Activated CD4-positive, alpha-beta T cell treated with anti-CD3 and anti-CD28 coated beads, Interleukin-2, amount 10 ng/mL, durations not matched to agents 24 days and 14 days (primary cell): Measurements from ENCODE around the gene ZNF500. TPM values are rescaled to one million over a fixed set of nuclear protein-coding genes. Genes with fewer than 3 reads are reported as not detected.

ENCODE experiments used
- DNase-seq: peaks from one replicate; pipeline ENCODE4 v3.0.0; 2022
- H3K27ac Mint-ChIP-seq: one replicate; pipeline ENCODE4 v1.8.0; 2022; ENCODE audit warnings: mild to moderate bottlenecking, mixed read lengths
- H3K27me3 Mint-ChIP-seq: one replicate; pipeline ENCODE4 v1.8.0; 2022; ENCODE audit warnings: mixed read lengths
- H3K36me3 Mint-ChIP-seq: one replicate; pipeline ENCODE4 v1.8.0; 2022; ENCODE audit warnings: low read depth, mild to moderate bottlenecking, mixed read lengths
- H3K4me1 Mint-ChIP-seq: one replicate; pipeline ENCODE4 v1.8.0; 2021; ENCODE audit warnings: mixed read lengths
- H3K4me3 Mint-ChIP-seq: one replicate; pipeline ENCODE4 v1.8.0; 2022; ENCODE audit warnings: mild to moderate bottlenecking, moderate library complexity, mixed read lengths
- H3K9me3 Mint-ChIP-seq: one replicate; pipeline ENCODE4 v1.8.0; 2021; ENCODE audit warnings: mixed read lengths
- intact Hi-C: fragments of 100-400 bp; cut with micrococcal nuclease; formaldehyde crosslinking; loops from one replicate; pipeline ENCODE4 v1.15.1; 2023
- total RNA-seq: library from RNA; stranded (reverse); gene quantifications from 2 replicates; pipeline ENCODE4 v1.2.3, GENCODE V29; 2022

Gene ZNF500
- total RNA-seq, 1 donor from 2014 or later = 16.1 TPM

DNA sequence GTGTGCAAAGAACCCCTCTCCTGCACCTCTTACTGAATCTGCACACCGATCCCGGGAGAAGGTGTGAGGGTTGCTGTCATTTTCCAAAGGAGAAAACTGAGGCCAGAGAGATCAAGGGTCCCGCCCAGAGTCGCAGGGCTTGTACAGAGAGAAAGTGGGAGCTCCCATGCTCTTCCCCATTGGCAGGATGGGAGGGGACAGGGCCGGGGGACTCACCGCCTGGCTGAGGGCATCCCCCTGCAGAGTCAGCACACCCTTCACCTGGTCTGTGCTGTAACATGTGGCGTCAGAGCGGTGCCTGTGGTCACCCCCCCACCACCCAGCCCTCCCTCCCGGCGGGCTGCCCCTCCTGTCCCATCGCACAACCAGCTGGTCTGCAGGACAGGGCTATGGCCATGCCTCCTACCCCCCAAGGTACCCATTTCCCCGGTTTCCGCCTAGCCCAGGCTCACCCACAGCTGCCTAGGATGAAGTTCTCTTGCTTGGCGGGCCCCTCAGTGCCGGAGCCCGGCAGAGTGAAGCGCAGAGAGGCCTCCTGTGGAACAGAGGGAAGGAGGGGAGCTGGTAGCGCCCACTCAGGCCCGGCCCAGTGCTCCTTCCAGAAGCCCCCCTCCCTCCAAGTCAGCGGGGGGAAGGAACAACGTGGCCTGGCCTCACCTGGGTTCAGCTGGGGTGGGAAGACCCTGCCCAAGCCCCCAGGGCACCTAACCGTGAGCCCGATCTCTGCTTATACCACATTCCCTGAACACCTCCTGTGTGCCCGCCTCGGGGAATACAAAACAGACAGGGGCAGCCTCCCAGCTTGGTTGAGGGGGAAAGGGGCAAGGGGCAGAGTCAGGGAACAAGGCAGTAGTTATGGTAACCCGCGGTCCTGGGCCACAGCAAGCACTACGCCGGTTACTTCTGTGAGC, 34.3 kb upstream of the ZNF500 start:
- Mint-ChIP-seq H3K4me1 (peaks cover 7% of the 10 kb centered on the region), H3K27ac (no peak overlapping the region), H3K27me3 (no peaks in the 10 kb centered on the region), H3K4me3 (peak overlapping the region; percentile 83), H3K36me3 (peaks cover 16% of the 10 kb centered on the region), H3K9me3 (no peaks in the 10 kb centered on the region)
- DNase-seq = no peak
- intact Hi-C loops = no loop called here

DNA sequence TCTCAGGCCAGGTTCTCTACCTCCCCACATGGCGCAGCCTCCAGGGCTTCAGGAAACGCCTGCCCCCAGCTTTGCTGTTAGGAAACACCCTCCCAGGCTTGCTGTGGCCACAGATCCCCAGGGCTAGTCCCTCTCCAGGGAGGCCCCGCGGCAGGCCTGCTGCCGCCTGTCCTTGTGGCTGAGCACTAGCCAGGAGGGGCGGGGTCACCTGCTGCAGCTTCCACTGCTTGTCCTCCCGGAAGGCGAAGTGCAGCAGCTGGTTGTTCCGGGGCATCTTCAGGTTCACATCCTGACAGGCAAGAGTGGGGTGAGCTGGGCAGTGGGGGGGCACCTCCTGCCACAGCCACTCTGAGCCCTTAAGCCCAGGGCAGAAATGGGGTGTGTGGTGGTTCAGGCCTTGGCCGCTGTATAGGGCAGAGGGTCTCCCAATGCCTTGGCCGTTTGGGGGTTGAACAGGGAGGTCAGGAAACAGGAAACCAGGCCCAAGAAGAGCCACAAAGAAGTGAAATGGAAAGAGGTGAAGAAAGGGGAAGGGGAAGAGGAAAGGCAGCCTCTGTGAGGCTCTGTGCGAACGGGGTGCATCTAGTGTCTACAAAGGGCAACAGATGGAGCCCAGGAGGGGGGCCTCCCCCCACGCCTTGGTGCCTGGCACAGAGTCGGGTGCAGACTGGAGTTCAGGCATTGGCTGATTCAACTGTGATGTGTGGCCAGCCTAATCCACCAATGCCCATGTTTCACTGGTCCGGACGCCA, 33.5 kb upstream of the ZNF500 start:
- Mint-ChIP-seq H3K4me1 (peaks cover 7% of the 10 kb centered on the region), H3K27ac (no peak overlapping the region), H3K27me3 (no peaks in the 10 kb centered on the region), H3K4me3 (peak overlapping the region; percentile 6), H3K36me3 (peaks cover 14% of the 10 kb centered on the region), H3K9me3 (no peaks in the 10 kb centered on the region)
- intact Hi-C loops = no loop called here
- peak; percentile 66 for DNase-seq

- Mint-ChIP-seq H3K27ac (no peak overlapping the region), H3K36me3 (peaks cover 5% of the 10 kb centered on the region), H3K4me3 (peak overlapping the region; percentile 30), H3K27me3 (no peaks in the 10 kb centered on the region), H3K4me1 (peaks cover 7% of the 10 kb centered on the region), H3K9me3 (no peaks in the 10 kb centered on the region)
- intact Hi-C loops = no loop called here
- no peak for DNase-seq
Observed at GRCh38 chr16:4799171-4799855, 32.4 kb upstream of the ZNF500 start.

DNA sequence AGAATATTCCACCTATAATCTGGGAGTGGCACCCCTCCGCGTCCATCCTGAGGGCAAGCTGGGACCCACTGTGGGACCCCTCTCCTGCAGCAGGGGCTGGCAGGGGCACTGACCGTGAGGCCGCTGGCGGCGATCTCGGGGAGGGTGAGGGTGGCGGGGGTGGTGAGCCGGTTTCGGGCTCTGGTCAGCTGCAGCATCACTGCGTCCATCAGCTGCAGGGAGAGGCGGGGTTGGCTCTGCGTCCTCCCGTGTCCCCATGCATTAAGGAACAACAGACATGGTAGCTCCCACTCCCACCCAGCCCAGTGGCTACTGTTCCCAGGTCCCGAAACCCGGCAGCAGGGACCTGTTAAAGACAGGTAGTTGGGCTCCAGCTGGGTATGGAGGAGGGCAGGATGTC, 31.5 kb upstream of the ZNF500 start:
- intact Hi-C loops = no loop called here
- Mint-ChIP-seq H3K27ac (no peak overlapping the region), H3K4me1 (peaks cover 3% of the 10 kb centered on the region), H3K9me3 (no peaks in the 10 kb centered on the region), H3K36me3 (no peaks in the 10 kb centered on the region), H3K4me3 (no peak overlapping the region), H3K27me3 (no peaks in the 10 kb centered on the region)
- DNase-seq = no peak

DNA sequence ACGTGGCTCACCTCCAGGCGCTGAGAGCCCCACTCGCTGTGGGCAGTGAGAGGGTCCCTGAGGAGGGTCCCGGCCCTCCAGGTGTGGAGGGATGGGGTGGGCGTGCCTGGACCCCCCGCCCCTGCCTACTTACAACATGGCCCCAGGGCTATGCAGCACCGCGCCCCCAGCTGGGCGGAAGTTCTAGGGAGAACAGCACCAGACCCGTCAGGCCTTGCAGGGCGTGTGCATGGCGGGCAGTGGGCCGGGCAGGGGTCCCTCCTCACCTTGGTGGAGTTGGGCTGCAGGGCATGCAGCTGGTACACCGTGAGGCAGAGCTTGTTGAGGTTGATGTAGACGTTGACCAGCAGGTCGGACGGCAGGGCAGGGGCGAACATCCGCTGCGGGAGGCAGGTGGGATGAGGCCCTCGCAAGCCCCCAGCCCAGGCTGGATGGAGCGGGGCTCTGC, 30.9 kb upstream of the ZNF500 start:
- intact Hi-C loops = no loop called here
- H3K4me1 Mint-ChIP-seq = peaks cover 2% of the 10 kb centered on the region

GRCh38 chr16:4796982-4797804, 30.2 kb upstream of the ZNF500 start:
- Mint-ChIP-seq H3K4me1 (peaks cover 2% of the 10 kb centered on the region), H3K36me3 (no peaks in the 10 kb centered on the region), H3K4me3 (no peak overlapping the region), H3K27me3 (no peaks in the 10 kb centered on the region), H3K9me3 (no peaks in the 10 kb centered on the region), H3K27ac (no peak overlapping the region)
- DNase-seq = no peak
- intact Hi-C loops = no loop called here

More for the DNA sequence above, 30.9 kb upstream of the ZNF500 start:
- Mint-ChIP-seq H3K27me3 (no peaks in the 10 kb centered on the region), H3K9me3 (no peaks in the 10 kb centered on the region), H3K36me3 (no peaks in the 10 kb centered on the region), H3K27ac (no peak overlapping the region), H3K4me3 (no peak overlapping the region)
- DNase-seq = no peak

DNA sequence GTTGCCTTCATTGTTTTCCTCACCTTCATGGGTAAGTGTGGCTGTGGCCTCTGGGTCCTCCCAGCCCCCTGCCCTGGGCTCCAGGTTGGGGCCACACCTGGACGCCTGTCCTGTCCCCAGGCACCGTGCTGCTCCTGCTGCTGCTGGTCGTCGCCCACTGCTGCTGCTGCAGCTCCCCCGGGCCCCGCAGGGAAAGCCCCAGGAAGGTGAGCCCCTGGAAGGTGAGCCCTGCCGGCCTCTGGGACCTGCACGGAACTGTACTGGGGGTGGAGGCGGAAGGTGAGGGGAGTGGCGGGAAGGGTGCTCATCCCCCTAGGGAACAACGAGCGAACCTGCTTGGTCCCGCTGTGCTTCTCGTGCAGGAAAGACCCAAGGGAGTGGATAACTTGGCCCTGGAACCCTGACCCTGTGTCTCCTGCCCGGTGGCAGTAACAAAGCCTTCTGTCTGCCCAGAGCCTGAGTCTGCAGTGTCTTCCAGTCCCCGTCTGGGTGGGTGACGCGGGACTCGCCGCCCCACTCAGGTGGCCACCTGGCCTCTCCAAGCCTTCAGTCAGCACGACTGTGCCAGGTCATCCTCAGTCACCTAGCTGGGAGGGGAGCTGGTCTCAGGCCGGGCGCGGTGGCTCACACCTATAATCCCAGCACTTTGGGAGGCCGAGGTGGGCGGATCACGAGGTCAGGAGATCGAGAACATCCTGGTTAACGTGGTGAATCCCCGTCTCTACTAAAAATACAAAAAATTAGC, 29.0 kb upstream of the ZNF500 start:
- H3K4me1 Mint-ChIP-seq = peaks cover 5% of the 10 kb centered on the region
- intact Hi-C loops = no loop called here
- no peak overlapping the region for H3K4me3 Mint-ChIP-seq
- DNase-seq = no peak
- H3K27me3 Mint-ChIP-seq = peaks cover 1% of the 10 kb centered on the region
- H3K27ac Mint-ChIP-seq = no peak overlapping the region
- no peaks in the 10 kb centered on the region for H3K9me3 Mint-ChIP-seq
- H3K36me3 Mint-ChIP-seq = no peaks in the 10 kb centered on the region

DNA sequence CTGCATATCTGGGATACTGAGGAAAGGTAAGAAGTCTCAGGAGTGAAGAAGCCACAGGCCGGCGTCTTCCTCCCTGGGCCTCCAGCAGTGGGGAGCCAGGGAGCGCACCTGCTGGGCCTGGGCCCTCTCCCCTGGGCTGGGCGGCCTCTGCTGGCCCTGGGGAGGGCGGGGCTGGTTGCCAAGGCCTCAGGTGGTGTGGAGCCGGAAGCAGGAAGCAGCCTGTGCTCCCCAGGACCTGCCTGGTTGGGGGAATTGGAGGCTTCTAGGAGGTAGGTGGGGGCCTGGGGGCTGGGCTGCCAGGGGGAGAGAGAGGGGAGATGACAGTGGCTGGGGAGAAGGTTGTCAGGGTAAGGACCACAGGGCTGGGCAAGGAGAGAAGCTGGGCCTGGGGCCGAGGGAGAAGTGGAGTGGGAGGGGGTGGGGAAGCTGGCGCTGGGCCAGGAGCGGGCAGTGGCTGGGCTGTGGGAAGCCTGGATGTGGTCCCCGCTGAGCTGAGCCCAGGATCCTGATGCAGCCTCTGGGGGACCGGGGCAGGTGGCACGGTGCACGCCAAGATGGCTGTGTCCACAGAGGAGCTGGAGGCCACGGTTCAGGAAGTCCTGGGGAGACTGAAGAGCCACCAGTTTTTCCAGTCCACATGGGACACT, 28.3 kb upstream of the ZNF500 start, which contains the start of gene SMIM22:
SMIM22 (plus strand) TSS at position 189 of the 647 bp plus-strand sequence; CDS start at position 555, 366 bp downstream.
- Mint-ChIP-seq H3K36me3 (no peaks in the 10 kb centered on the region), H3K27ac (no peak within 1 kb of the TSS), H3K4me1 (peaks cover 4% of the 10 kb centered on the region), H3K27me3 (peaks cover 1% of the 10 kb centered on the region), H3K9me3 (no peaks in the 10 kb centered on the region), H3K4me3 (no peak within 1 kb of the TSS)
- no peak for DNase-seq
- intact Hi-C loops = no loop called here

- intact Hi-C loops = no loop called here
- Mint-ChIP-seq H3K9me3 (no peaks in the 10 kb centered on the region), H3K27me3 (peaks cover 1% of the 10 kb centered on the region), H3K36me3 (no peaks in the 10 kb centered on the region), H3K4me1 (peaks cover 4% of the 10 kb centered on the region), H3K4me3 (no peak overlapping the region), H3K27ac (no peak overlapping the region)
- DNase-seq = no peak
Observed at GRCh38 chr16:4792951-4793513, 26.1 kb upstream of the ZNF500 start.

GRCh38 chr16:4790871-4791270, 23.9 kb upstream of the ZNF500 start:
- DNase-seq = no peak
- Mint-ChIP-seq H3K9me3 (no peaks in the 10 kb centered on the region), H3K27ac (no peak overlapping the region), H3K27me3 (peaks cover 1% of the 10 kb centered on the region), H3K4me3 (no peak overlapping the region), H3K36me3 (no peaks in the 10 kb centered on the region), H3K4me1 (peaks cover 4% of the 10 kb centered on the region)
- intact Hi-C loops = no loop called here

DNA sequence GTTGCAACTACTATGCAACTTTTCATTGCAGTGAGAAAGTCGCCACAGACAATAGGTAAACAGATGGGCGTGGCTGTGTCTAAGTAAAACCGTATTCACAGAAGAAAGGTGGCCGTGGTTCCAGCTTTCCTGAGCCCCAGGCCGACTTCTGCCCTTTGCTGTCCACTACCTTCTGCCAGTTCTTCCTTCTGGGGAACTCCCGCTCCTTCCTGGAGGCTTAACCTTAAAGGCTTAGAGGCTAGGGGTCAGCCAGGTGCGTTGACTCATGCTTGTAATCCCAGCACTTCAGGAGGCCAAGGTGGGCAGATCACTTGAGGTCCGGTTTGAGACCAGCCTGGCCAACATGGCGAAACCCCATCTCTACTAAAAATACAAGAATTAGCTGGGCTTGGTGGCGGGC, 23.3 kb upstream of the ZNF500 start:
- intact Hi-C loops = no loop called here

DNA sequence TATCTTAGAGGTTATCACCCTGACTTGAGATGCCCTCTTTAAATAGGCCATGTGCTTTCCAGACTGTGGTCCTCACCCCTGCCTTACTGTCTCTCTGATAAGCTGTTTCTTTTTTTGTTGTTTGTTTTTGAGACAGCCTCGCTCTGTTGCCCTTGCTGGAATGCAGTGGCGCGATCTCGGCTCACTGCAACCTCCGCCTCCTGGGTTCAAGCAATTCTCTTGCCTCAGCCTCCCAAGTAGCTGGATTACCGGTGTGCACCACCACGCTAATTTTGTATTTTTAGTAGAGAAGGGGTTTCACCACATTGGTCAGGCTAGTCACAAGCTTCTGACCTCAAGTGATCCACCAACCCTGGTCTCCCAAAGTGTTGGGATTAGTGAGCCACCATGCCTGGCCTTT, 21.9 kb upstream of the ZNF500 start:
- peaks cover 4% of the 10 kb centered on the region for H3K4me1 Mint-ChIP-seq
- no peaks in the 10 kb centered on the region for H3K36me3 Mint-ChIP-seq
- no peaks in the 10 kb centered on the region for H3K9me3 Mint-ChIP-seq
- H3K27me3 Mint-ChIP-seq = peaks cover 1% of the 10 kb centered on the region
- DNase-seq = no peak
- no peak overlapping the region for H3K4me3 Mint-ChIP-seq
- intact Hi-C loops = no loop called here
- H3K27ac Mint-ChIP-seq = no peak overlapping the region

More for the DNA sequence above, 23.3 kb upstream of the ZNF500 start:
- Mint-ChIP-seq H3K4me1 (peaks cover 4% of the 10 kb centered on the region), H3K9me3 (no peaks in the 10 kb centered on the region), H3K27me3 (peaks cover 1% of the 10 kb centered on the region), H3K27ac (no peak overlapping the region), H3K36me3 (no peaks in the 10 kb centered on the region), H3K4me3 (no peak overlapping the region)
- DNase-seq = no peak
